Mesodermal cell (in vitro differentiated cells): ENCODE data around the gene SMAD2.

Experiments
- H3K27ac ChIP-seq: 2 replicates; pipeline ENCODE4 v1.7.0; 2013; ENCODE audit warnings: mild to moderate bottlenecking, low read depth, low read length, moderate library complexity; ENCODE audit not compliant: severe bottlenecking
- H3K36me3 ChIP-seq: 2 replicates; pipeline ENCODE4 v1.7.1; 2013; ENCODE audit warnings: mild to moderate bottlenecking, low read length, moderate library complexity; ENCODE audit not compliant: control insufficient read depth, insufficient read depth
- H3K4me1 ChIP-seq: one replicate; pipeline ENCODE4 v1.7.1; 2013; ENCODE audit warnings: mild to moderate bottlenecking, low read length; ENCODE audit not compliant: insufficient read depth, control insufficient read depth, poor library complexity, severe bottlenecking
- H3K4me3 ChIP-seq: 2 replicates; pipeline ENCODE4 v1.7.0; 2013; ENCODE audit warnings: low read length, control low read depth, mild to moderate bottlenecking; ENCODE audit not compliant: insufficient read depth, poor library complexity, severe bottlenecking; ENCODE audit errors: extremely low read depth
- H3K9me3 ChIP-seq: 2 replicates; pipeline ENCODE4 v1.7.1; 2013; ENCODE audit warnings: mild to moderate bottlenecking, low read length, moderate library complexity; ENCODE audit not compliant: control insufficient read depth
- WGBS, 2 experiments: methylation state at CpG; one replicate each; pipeline ENCODE4 v1.1.5; 2013; ENCODE audit warnings: missing lambda C conversion rate in 2 of 2; ENCODE audit not compliant: insufficient coverage in 2 of 2; 5-methylcytosine and 5-hydroxymethylcytosine counted together

The SMAD2 gene

DNA sequence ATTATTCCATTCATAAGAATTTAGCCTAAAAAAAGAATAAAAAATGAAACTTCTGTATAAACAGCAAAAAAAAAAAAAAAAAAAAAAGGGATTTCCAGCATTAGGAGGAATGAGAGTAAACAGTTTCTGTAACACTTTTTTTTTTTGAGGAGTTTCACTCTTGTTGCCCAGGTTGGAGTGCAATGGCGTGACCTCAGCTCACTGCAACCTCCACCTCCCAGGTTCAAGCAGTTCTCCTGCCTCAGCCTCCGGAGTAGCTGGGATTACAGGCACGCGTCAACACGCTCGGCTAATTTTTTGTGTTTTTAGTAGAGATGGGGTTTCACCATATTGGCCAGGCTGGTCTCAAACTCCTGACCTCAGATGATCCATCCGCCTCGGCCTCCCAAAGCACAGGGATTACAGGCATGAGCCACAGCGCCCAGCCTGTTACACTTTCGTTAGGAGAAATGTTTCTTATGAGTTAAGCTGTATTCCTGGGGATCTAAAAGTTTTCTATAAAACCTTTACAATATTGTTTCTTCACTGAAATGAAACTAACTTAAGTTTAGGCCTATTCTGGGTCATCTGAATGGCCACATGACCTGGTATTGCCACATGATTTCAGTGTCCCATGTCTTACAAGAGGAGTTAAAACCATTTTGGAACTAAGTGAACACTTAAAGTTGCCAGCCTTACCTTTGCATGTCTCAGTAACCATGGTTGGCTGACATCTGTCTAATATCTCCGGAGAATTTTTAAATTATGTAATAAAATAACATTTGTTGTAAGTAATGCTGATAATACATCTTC is 17.5 kb downstream of the SMAD2 start:
- 93 to 100% methylated on average over 7 to 8 of the region's 11 CpGs for WGBS, 2 experiments
- peaks cover 5% of the 10 kb centered on the region for H3K4me1 ChIP-seq
- no peak overlapping the region for H3K27ac ChIP-seq
- no peak overlapping the region for H3K4me3 ChIP-seq
- peaks cover 44% of the 10 kb centered on the region for H3K36me3 ChIP-seq
- no peaks in the 10 kb centered on the region for H3K9me3 ChIP-seq

DNA sequence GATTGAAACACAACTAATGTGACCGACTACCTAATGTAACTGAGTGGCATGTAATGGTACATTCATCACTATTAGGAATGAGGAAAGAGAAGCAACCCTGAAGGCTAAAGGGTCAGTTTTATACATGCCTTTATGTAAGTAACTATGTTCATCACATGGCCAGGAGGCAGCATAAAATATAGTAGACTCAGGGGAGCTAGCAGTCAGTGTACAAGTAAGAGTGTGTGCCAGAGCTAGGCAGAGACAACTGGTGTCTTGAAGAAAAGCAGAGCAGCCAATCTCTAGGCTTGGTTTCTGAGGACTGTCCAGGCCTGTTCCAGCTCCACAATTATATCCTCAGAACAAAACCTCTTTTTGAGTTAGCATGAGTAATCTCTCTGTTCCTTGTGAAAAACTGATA is 18.1 kb downstream of the SMAD2 start:
- H3K36me3 ChIP-seq = peaks cover 50% of the 10 kb centered on the region
- peaks cover under 1% of the 10 kb centered on the region for H3K9me3 ChIP-seq
- 100% methylated on average over 1 of the region's 1 CpG; no CpG with 5 or more reads in 1 of the 2 experiments for WGBS, 2 experiments
- H3K4me1 ChIP-seq = no peaks in the 10 kb centered on the region
- H3K4me3 ChIP-seq = no peak overlapping the region
- no peak overlapping the region for H3K27ac ChIP-seq

DNA sequence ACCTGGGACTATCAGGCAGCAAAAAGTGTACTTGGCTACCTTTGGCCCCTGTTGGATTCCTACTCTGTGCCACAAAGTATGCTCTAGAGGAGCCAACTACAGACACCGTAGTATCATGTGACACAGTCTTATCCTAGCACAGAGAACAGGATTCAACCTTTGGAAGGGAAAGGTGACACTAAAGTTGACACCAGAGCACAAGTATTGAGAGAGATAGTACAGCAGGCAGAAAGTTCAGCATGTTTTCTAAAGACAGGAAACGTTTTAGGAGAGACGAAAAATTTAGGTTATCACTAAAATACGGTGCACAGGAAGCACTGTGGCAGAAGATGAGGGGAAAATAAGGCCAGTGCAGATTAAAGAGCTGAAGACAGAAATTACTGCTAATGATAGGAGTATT is 18.6 kb downstream of the SMAD2 start:
- Histone ChIP-seq H3K36me3 (peaks cover 55% of the 10 kb centered on the region), H3K27ac (no peak overlapping the region)
- 95 to 100% methylated on average over 3 to 4 of the region's 4 CpGs for WGBS, 2 experiments

DNA sequence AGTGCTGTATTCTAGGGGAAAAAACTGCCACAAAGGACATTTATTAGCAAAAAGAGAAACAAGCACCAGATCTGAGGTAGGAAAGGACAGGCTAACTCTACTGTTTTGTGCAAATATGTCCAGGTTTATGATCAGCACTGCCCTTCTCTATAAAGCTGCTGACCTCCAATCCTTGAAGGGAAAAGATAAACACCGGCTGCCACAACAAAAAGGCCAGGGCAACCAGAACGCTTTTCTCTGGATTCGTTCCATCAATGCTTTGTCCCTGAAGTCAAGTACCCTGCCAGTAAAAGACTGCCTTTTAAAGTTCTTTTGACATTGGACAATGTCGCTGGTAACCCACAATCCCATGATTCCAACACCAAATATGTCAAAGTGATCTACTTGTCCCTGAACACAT is 21.0 kb downstream of the SMAD2 start:
- peaks cover 16% of the 10 kb centered on the region for H3K9me3 ChIP-seq
- H3K27ac ChIP-seq = no peak overlapping the region
- H3K4me3 ChIP-seq = no peak overlapping the region
- WGBS, 2 experiments = 92 to 94% methylated on average over 4 of the region's 4 CpGs
- H3K36me3 ChIP-seq = peaks cover 67% of the 10 kb centered on the region
- H3K4me1 ChIP-seq = no peaks in the 10 kb centered on the region

More for the DNA sequence above, 18.6 kb downstream of the SMAD2 start:
- Histone ChIP-seq H3K4me1 (no peaks in the 10 kb centered on the region), H3K9me3 (peaks cover 5% of the 10 kb centered on the region), H3K4me3 (no peak overlapping the region)

DNA sequence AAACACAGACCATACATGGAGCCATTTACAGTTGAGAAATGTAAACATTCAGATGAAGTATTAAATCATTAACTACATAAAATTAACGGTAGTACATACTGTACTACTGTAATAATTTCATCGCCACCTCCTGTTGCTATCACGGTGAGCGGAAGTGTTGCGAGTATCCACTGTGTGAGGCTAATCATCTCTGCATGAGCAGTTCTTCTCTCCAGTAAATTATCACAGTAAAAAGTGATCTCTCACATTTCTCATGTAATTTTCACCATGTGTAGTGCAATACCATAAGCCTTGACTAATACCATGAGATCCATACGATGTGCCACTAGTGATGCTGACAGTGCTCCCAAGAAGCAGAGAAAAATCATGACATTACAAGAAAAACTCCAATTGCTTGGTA is 21.9 kb downstream of the SMAD2 start:
- Histone ChIP-seq H3K4me1 (no peaks in the 10 kb centered on the region), H3K9me3 (peaks cover 22% of the 10 kb centered on the region), H3K36me3 (peaks cover 73% of the 10 kb centered on the region), H3K27ac (no peak overlapping the region), H3K4me3 (no peak overlapping the region)
- WGBS, 2 experiments = 96 to 100% methylated on average over 5 of the region's 6 CpGs

DNA sequence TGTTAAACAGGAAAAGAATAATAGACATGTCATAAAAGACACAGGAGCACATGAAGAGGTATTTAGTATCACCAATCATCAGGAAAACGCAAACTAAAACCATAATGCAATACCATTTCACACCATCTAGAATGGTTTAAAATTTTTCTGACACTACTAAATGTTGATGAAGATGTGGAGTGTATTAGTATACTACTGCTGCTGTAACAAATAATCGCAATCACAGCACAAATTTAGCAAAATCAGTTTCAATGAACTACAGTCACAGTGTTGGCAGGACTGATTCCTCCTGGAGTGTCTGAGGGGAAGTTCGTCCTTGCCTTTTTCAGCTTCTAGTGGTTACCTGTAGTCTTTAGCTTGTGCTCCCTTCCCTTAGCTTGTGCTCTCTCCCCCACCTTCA is 24.1 kb downstream of the SMAD2 start:
- Histone ChIP-seq H3K4me1 (peaks cover 13% of the 10 kb centered on the region), H3K9me3 (peaks cover 23% of the 10 kb centered on the region), H3K27ac (no peak overlapping the region), H3K4me3 (no peak overlapping the region), H3K36me3 (peaks cover 72% of the 10 kb centered on the region)
- 88 to 100% methylated on average over 1 of the region's 3 CpGs for WGBS, 2 experiments

DNA sequence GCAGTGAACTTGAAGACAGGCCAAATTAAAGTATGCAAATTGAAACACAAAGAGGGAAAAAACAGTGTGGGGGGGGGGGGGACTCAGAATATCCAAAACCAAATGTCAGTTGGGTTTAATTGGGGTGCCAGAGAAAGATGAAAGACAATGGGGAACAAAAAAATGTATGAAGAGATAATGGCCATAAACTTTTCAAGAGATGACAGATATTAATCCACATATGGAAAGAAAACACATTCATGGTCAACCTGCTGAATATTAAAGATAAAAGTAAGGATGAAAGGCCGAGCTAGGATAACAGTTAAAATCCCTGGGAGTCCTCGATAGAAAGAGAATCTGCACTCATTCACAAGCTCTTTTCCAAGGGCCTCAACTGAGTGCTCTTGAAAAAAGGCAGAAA is 26.6 kb downstream of the SMAD2 start:
- H3K27ac ChIP-seq = no peak overlapping the region

DNA sequence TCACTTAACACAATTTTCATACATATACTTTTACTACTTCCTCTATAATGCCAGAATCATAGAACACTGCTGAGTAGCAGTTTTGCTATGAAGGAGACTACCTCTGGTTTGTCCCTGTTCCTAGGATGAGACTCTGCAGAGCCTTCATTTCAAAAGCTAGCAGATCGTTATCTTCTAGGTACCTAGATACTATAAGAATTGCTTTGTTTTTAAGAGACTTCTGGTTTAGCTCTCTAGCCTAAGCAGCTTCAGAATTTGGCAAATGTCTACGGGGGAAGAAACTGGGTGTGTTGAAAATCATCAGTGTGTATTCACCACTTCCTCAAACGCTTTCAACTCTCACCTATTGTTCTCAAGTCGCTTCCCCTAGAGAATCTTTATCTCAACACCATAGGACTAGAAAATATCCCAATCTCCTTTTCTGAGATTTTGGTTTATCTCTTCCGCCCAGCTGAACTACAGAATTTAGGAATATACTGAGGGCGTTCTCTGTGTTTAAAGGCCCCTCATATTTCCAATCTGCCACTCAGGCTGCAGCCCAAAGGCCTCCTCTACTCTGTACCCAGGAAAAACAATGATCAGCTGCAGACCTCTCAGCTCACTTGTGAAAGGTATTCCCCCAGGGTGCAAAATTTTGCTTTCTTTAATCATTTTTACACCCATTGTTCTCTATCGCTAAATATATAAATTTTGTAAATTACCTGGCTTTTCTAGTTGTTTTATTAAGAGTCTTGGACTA is 28.7 kb downstream of the SMAD2 start:
- peak overlapping the region; percentile 64 for H3K27ac ChIP-seq
- peaks cover 17% of the 10 kb centered on the region for H3K9me3 ChIP-seq
- H3K36me3 ChIP-seq = peaks cover 26% of the 10 kb centered on the region
- H3K4me1 ChIP-seq = peaks cover 16% of the 10 kb centered on the region
- H3K4me3 ChIP-seq = no peak overlapping the region
- WGBS, 2 experiments = 64 to 93% methylated on average over 2 to 3 of the region's 7 CpGs

More for the DNA sequence above, 26.6 kb downstream of the SMAD2 start:
- H3K9me3 ChIP-seq = peaks cover 23% of the 10 kb centered on the region
- WGBS, 2 experiments = 88 to 92% methylated on average over 2 of the region's 2 CpGs
- peaks cover 15% of the 10 kb centered on the region for H3K4me1 ChIP-seq
- H3K36me3 ChIP-seq = peaks cover 46% of the 10 kb centered on the region
- H3K4me3 ChIP-seq = no peak overlapping the region

DNA sequence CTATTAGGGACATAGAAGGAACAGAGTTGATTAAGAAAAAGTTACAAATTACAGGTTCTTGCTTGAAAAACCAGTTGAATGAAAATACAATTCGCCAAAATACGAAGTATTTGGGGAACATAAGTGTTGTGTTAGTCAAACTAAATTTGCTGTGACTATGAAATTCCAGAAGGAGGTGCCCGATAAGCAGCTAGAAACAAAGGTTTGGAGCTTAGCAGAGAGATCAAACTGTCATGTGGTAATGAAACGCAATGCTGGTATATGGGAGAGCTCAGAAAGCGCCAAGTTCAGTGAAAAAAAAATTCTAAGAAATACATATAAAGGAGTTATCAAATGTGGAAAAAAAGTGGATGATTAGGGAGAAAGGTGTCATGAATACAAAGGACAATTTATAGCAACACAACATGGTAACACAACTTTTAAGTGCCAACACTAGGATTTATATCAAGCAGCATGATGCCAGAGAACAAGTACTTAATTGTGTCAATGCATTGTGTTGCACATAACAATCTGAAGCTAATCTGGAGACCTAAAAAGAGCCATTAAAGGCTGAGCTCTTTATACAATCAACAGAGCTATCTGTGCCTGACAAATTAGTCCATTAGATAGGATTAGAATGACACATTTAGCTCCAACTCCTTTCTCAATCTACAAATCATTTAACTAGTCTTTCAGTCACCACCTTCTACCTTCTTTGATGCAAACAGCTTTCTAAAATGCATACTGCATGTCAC is 31.2 kb downstream of the SMAD2 start:
- WGBS, 2 experiments = 48 to 60% methylated on average over 3 of the region's 5 CpGs
- H3K4me1 ChIP-seq = peaks cover 31% of the 10 kb centered on the region
- H3K4me3 ChIP-seq = no peak overlapping the region
- H3K36me3 ChIP-seq = peaks cover 36% of the 10 kb centered on the region
- peaks cover 6% of the 10 kb centered on the region for H3K9me3 ChIP-seq
- no peak overlapping the region for H3K27ac ChIP-seq

DNA sequence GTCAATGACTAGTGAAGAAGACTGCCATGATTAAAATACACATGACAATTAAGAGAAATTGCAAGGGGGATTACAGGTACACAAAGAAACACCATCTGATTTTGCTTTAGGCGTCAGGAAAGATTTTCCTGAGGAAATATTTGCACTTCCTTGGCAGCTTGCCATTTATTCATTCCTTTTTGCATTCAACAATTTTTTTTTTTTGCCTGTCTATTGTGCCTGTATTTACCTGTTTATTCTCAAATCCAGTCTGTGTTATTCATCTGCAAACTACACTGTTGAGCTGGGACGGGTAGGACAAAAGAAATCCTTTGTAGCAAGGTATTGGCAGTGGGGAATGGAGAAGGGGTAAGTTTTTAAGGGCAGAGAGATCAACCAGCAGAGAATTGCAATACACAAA is 31.8 kb downstream of the SMAD2 start:
- Histone ChIP-seq H3K4me3 (no peak overlapping the region), H3K27ac (no peak overlapping the region), H3K4me1 (peaks cover 37% of the 10 kb centered on the region), H3K36me3 (peaks cover 36% of the 10 kb centered on the region), H3K9me3 (peaks cover 2% of the 10 kb centered on the region)
- 60 to 83% methylated on average over 1 to 2 of the region's 2 CpGs for WGBS, 2 experiments
